WTC11 (cell line): ENCODE measurements around the gene CDK5RAP2. TPM values are rescaled to one million over a fixed set of nuclear protein-coding genes. Genes with fewer than 3 reads are reported as not detected.
A peak's percentile ranks its signal among the peaks of the same experiment; 100 is the strongest.

Experiments used
- ATAC-seq: fragments of 200-7000 bp; cut with Tn5 transposase; 2 replicates; pipeline ENCODE4 v1.10.0; 2021; ENCODE audit warnings: mild to moderate bottlenecking, moderate library complexity
- CTCF ChIA-PET: fragments of 300-600 bp; sonication (Branson Sonifier 250); formaldehyde crosslinking; loops from one replicate; lab custom pipeline; 2021; ENCODE audit warnings: antibody characterized with exemption; lab: Charles Lee
- POLR2A ChIA-PET: fragments of 350-600 bp; sonication (Branson Sonifier 250); formaldehyde crosslinking; loops from one replicate; lab custom pipeline; 2021; ENCODE audit warnings: antibody characterized with exemption; lab: Charles Lee
- DNase-seq: peaks from one replicate; pipeline ENCODE4 v3.0.0; 2021; ENCODE audit warnings: low spot score
- H3K27ac Mint-ChIP-seq: 2 replicates; pipeline ENCODE4 v1.8.0; 2021; ENCODE audit warnings: mixed read lengths
- H3K27me3 Mint-ChIP-seq: 2 replicates; pipeline ENCODE4 v1.8.0; 2021; ENCODE audit warnings: low read depth, mild to moderate bottlenecking, moderate library complexity, mixed read lengths
- H3K36me3 Mint-ChIP-seq: 2 replicates; pipeline ENCODE4 v1.8.0; 2021; ENCODE audit warnings: mixed read lengths
- H3K4me1 Mint-ChIP-seq: 2 replicates; pipeline ENCODE4 v1.8.0; 2022; ENCODE audit warnings: mixed read lengths
- H3K4me3 Mint-ChIP-seq: 2 replicates; pipeline ENCODE4 v1.8.0; 2021; ENCODE audit warnings: mild to moderate bottlenecking, moderate library complexity, mixed read lengths
- H3K9me3 Mint-ChIP-seq: 2 replicates; pipeline ENCODE4 v1.8.0; 2021; ENCODE audit warnings: mixed read lengths
- ELF4 ChIP-seq: sonication (generic); formaldehyde crosslinking; IDR thresholded peaks from 2 replicates; pipeline ENCODE4 v1.8.1; 2022; ENCODE audit warnings: low read depth, mild to moderate bottlenecking, moderate library complexity, missing genetic modification reagents
- ETV6 ChIP-seq: sonication (generic); formaldehyde crosslinking; IDR thresholded peaks from 2 replicates; pipeline ENCODE4 v1.8.1; 2022; ENCODE audit warnings: mild to moderate bottlenecking, missing genetic modification reagents
- FOXP1 ChIP-seq: sonication (generic); formaldehyde crosslinking; IDR thresholded peaks from 2 replicates; pipeline ENCODE4 v1.8.0; 2022; ENCODE audit warnings: missing genetic modification reagents, mild to moderate bottlenecking, moderate library complexity, borderline replicate concordance
- GABPB1 ChIP-seq: sonication (generic); formaldehyde crosslinking; IDR thresholded peaks from 2 replicates; pipeline ENCODE4 v1.8.1; 2023; ENCODE audit warnings: mild to moderate bottlenecking, missing genetic modification reagents
- GTF2I ChIP-seq: fragments of 250-450 bp; sonication (Bioruptor Pico); conservative IDR thresholded peaks from 2 replicates; pipeline ENCODE4 v1.4.0; 2021; ENCODE audit warnings: mild to moderate bottlenecking
- HMGA2 ChIP-seq: fragments of 250-450 bp; sonication (Bioruptor Pico); IDR thresholded peaks from 2 replicates; pipeline ENCODE4 v1.4.0; 2021; ENCODE audit warnings: mild to moderate bottlenecking, moderate library complexity
- JUN ChIP-seq: sonication (generic); formaldehyde crosslinking; IDR thresholded peaks from 2 replicates; pipeline ENCODE4 v1.8.0; 2023; ENCODE audit warnings: mild to moderate bottlenecking, missing genetic modification reagents
- NFATC4 ChIP-seq: fragments of 250-450 bp; sonication (Bioruptor Pico); IDR thresholded peaks from 2 replicates; pipeline ENCODE4 v1.9.0; 2021; ENCODE audit warnings: mild to moderate bottlenecking
- NR1H2 ChIP-seq: sonication (generic); formaldehyde crosslinking; IDR thresholded peaks from 2 replicates; pipeline ENCODE4 v1.9.0; 2021; ENCODE audit warnings: mild to moderate bottlenecking, moderate library complexity, missing genetic modification reagents
- NR2C2 ChIP-seq: sonication (generic); formaldehyde crosslinking; IDR thresholded peaks from 2 replicates; pipeline ENCODE4 v1.8.0; 2022; ENCODE audit warnings: mild to moderate bottlenecking, missing genetic modification reagents
- OVOL2 ChIP-seq: fragments of 250-450 bp; sonication (Bioruptor Pico); IDR thresholded peaks from 2 replicates; pipeline ENCODE4 v1.9.0; 2021; ENCODE audit warnings: mild to moderate bottlenecking, borderline replicate concordance
- total RNA-seq: library from RNA; stranded (reverse); gene quantifications from 3 replicates; pipeline ENCODE4 v1.2.3, GENCODE V29; 2021
- TF ChIP-seq, protein P1 (sequence below): fragments of 250-450 bp; sonication (Bioruptor Pico); IDR thresholded peaks from 2 replicates; pipeline ENCODE4 v1.9.0; 2021; ENCODE audit warnings: mild to moderate bottlenecking
- TF ChIP-seq, protein P2 (sequence below): sonication (generic); formaldehyde crosslinking; IDR thresholded peaks from 2 replicates; pipeline ENCODE4 v1.8.1; 2023; ENCODE audit warnings: mild to moderate bottlenecking, missing genetic modification reagents, moderate library complexity
- TF ChIP-seq, protein P3 (sequence below): sonication (generic); formaldehyde crosslinking; IDR thresholded peaks from 2 replicates; pipeline ENCODE4 v1.8.0; 2023; ENCODE audit warnings: missing genetic modification reagents
- TF ChIP-seq, protein P4 (sequence below): fragments of 250-450 bp; sonication (Bioruptor Pico); conservative IDR thresholded peaks from 2 replicates; pipeline ENCODE4 v1.9.0; 2021; ENCODE audit warnings: mild to moderate bottlenecking
- TF ChIP-seq, protein P5 (sequence below): fragments of 200-600 bp; IDR thresholded peaks from 2 replicates; pipeline ENCODE4 v1.8.0; 2022; ENCODE audit warnings: antibody characterized with exemption

The CDK5RAP2 gene
- total RNA-seq, 1 experiment from 2014 or later = 48.3 TPM

DNA sequence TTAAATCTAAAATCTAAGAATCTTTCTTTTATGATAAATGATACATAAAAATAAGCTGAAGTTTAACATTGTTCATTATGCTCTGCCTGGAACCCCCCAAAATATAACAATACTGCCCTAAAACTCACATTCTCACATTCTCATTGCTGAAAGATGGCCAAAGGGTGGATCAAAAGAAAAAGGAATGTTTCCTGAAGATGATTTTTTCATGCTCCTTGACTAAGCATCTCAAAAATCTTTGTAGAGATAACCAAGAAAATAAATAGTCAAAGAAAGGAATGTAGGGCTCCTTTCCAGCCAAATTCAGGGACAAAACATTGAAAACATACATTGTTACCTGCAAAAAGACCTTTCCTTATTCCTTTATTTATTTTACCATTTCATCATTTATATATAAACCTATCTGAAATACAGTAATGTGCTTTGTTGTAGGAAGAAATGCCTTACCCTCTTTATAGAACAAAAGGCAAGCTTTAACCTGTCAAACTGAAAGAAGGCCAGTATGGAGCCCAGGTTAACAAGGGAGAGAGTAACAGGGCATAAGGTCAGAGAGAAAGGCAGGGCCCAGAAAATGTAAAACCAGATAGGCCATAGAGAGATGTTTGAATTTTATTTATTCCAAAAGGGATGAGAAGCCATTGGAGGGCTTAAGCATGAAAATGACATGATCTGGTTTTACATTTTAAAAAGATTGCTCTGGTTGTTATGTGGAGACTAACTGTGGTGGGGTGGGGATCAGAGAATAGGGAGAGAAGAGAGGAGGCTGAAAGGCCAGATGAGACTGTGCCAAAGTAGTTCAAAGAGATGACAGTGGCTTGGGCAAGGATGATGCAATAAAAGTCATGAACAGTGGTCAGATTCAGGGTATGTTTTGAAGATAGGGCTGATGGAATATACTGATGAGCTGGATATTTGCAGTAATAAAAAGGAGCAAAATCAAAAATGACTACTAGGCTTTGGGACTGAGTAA is 37.3 kb upstream of the CDK5RAP2 start:
- H3K36me3 Mint-ChIP-seq = no peaks in the 10 kb centered on the region
- CTCF ChIA-PET = interaction anchor here (1.1 to 1.5 kb wide), 2 partner anchors 7 to 113 kb away, joined by 3 to 9 read pairs; no protein-coding TSS in a partner anchor
- no peak for DNase-seq
- no peak overlapping the region for H3K27ac Mint-ChIP-seq
- H3K4me3 Mint-ChIP-seq = no peak overlapping the region
- H3K9me3 Mint-ChIP-seq = no peaks in the 10 kb centered on the region
- TF ChIP-seq, protein P1, sequence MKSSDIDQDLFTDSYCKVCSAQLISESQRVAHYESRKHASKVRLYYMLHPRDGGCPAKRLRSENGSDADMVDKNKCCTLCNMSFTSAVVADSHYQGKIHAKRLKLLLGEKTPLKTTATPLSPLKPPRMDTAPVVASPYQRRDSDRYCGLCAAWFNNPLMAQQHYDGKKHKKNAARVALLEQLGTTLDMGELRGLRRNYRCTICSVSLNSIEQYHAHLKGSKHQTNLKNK (CRISPR knock-in tag) = no peak
- TF ChIP-seq HMGA2 (CRISPR knock-in tag) (no peak), GABPB1 (CRISPR knock-in tag) (peak; percentile 90)
- H3K27me3 Mint-ChIP-seq = no peaks in the 10 kb centered on the region
- POLR2A ChIA-PET = no interaction called here
- ATAC-seq = no peak; the same call in 1 of the 2 replicates
- H3K4me1 Mint-ChIP-seq = peaks cover 6% of the 10 kb centered on the region; the same call in 1 of the 2 replicates

DNA sequence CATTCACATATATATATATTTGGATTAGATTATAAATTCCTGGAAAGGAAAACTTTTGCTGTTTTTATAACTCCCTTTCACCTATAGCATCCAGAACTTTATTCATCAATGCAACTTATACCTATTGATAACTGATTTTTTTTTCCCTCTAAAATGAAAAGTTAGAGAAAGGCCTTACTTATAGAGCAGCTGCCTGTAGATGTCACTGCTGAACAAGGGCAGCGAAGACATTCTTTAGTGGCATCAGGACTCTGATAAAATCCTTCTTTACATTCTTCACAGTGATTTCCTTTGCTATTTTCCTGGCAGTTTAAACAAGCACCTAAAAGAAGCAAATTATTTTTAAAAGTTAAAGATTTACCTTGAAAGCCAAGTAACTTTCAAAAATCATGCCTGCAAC is 32.3 kb upstream of the CDK5RAP2 start:
- TF ChIP-seq GABPB1 (CRISPR knock-in tag) = no peak
- no peak for TF ChIP-seq JUN (CRISPR knock-in tag)
- TF ChIP-seq, protein P2, sequence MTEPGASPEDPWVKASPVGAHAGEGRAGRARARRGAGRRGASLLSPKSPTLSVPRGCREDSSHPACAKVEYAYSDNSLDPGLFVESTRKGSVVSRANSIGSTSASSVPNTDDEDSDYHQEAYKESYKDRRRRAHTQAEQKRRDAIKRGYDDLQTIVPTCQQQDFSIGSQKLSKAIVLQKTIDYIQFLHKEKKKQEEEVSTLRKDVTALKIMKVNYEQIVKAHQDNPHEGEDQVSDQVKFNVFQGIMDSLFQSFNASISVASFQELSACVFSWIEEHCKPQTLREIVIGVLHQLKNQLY (CRISPR knock-in tag) = no peak
- no peak for TF ChIP-seq GTF2I
- Mint-ChIP-seq H3K27me3 (no peaks in the 10 kb centered on the region), H3K27ac (no peak overlapping the region), H3K36me3 (no peaks in the 10 kb centered on the region), H3K4me1 (no peaks in the 10 kb centered on the region), H3K4me3 (no peak overlapping the region), H3K9me3 (no peaks in the 10 kb centered on the region)
- no peak for DNase-seq
- ChIA-PET CTCF (interaction anchor here (1.0 to 1.8 kb wide), 2 partner anchors 103 to 117 kb away, joined by 3 to 6 read pairs; no protein-coding TSS in a partner anchor), POLR2A (no interaction called here)
- peak; percentile 52 for ATAC-seq

DNA sequence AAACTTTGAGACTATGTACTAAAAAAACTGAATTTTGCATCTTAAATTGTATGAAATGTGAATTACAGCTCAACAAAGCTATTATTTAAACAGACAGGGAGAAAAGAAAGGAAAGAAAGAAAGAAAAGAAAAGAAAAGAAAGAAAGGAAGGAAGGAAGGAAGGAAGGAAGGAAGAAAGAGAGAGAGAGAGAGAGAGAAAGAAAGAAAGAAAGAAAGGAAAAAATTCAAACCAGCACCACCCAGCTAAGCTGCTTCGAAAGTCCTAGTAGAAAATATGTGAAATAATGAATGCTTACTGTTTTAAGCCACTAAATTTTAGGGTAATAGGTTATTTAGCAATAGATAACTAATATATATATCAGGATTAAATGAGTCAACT is 31.7 kb upstream of the CDK5RAP2 start:
- no peaks in the 10 kb centered on the region for H3K4me1 Mint-ChIP-seq
- no peak overlapping the region for H3K4me3 Mint-ChIP-seq
- no peaks in the 10 kb centered on the region for H3K27me3 Mint-ChIP-seq
- H3K36me3 Mint-ChIP-seq = no peaks in the 10 kb centered on the region
- H3K27ac Mint-ChIP-seq = no peak overlapping the region
- no peak for ATAC-seq
- CTCF ChIA-PET = interaction anchor here (0.6 to 1.8 kb wide), 5 partner anchors 13 to 370 kb away, joined by 3 to 6 read pairs (median 3); no protein-coding TSS in a partner anchor
- TF ChIP-seq, protein P3, sequence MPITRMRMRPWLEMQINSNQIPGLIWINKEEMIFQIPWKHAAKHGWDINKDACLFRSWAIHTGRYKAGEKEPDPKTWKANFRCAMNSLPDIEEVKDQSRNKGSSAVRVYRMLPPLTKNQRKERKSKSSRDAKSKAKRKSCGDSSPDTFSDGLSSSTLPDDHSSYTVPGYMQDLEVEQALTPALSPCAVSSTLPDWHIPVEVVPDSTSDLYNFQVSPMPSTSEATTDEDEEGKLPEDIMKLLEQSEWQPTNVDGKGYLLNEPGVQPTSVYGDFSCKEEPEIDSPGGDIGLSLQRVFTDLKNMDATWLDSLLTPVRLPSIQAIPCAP = no peak
- TF ChIP-seq ELF4 (CRISPR knock-in tag) = no peak
- TF ChIP-seq FOXP1 (CRISPR knock-in tag) = no peak
- TF ChIP-seq NR2C2 (CRISPR knock-in tag) = no peak
- TF ChIP-seq NR1H2 (CRISPR knock-in tag) = no peak
- TF ChIP-seq ETV6 (CRISPR knock-in tag) = no peak
- TF ChIP-seq, protein P4, sequence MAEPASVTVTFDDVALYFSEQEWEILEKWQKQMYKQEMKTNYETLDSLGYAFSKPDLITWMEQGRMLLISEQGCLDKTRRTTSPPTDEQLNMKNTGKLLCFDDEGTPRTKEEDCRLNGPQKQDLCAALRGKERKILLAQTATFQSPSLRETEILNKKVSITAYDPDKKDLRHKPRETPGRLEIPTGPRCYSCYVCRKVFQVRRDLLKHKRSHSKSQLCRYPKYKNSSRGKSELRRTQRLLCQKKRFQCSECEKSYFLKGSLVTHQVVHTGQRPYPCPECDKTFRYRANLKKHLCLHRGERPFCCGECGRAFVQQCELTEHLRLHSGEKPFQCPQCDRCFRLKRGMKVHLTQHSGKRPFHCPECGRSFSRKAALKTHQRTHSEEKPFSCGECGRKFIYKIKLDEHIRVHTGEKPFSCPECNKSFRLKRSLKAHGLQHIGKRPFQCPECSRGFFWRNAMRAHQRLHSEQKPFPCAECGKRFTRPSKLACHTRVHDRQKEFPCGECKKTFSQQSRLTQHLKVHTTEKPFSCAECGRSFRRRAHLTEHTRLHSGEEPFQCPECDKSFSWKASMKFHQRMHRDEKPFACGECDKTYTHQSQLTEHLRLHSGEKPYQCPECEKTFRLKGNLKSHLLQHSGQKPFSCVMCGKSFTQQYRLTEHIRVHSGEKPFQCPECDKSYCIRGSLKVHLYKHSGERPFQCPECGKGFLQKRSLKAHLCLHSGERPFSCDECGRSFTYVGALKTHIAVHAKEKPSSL = no peak
- no peak for TF ChIP-seq OVOL2 (CRISPR knock-in tag)
- TF ChIP-seq GABPB1 (CRISPR knock-in tag) = no peak
- no peak for TF ChIP-seq NFATC4 (CRISPR knock-in tag)
- TF ChIP-seq, protein P5, sequence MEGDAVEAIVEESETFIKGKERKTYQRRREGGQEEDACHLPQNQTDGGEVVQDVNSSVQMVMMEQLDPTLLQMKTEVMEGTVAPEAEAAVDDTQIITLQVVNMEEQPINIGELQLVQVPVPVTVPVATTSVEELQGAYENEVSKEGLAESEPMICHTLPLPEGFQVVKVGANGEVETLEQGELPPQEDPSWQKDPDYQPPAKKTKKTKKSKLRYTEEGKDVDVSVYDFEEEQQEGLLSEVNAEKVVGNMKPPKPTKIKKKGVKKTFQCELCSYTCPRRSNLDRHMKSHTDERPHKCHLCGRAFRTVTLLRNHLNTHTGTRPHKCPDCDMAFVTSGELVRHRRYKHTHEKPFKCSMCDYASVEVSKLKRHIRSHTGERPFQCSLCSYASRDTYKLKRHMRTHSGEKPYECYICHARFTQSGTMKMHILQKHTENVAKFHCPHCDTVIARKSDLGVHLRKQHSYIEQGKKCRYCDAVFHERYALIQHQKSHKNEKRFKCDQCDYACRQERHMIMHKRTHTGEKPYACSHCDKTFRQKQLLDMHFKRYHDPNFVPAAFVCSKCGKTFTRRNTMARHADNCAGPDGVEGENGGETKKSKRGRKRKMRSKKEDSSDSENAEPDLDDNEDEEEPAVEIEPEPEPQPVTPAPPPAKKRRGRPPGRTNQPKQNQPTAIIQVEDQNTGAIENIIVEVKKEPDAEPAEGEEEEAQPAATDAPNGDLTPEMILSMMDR = no peak
- TF ChIP-seq, all 79 proteins: peak for 0
- POLR2A ChIA-PET = no interaction called here
- no peak for DNase-seq
- no peaks in the 10 kb centered on the region for H3K9me3 Mint-ChIP-seq
